H1 (cell line): ENCODE measurements around the gene SPTBN5. TPM values are rescaled to one million over a fixed set of nuclear protein-coding genes. Genes with fewer than 3 reads are reported as not detected.

ENCODE experiments used
- CTCF ChIA-PET: fragments of 300-600 bp; sonication (Branson Sonifier 250); formaldehyde crosslinking; loops from one replicate; lab custom pipeline; 2021; ENCODE audit not compliant: partially characterized antibody; lab: Charles Lee
- POLR2A ChIA-PET: fragments of 300-600 bp; sonication (Branson Sonifier 250); formaldehyde crosslinking; loops from one replicate; lab custom pipeline; 2021; ENCODE audit warnings: inconsistent platforms; ENCODE audit not compliant: partially characterized antibody; lab: Charles Lee
- DNase-seq, 2 experiments: peaks; one replicate each; pipeline versions ENCODE4 v3.0.0 to v3.0.0-alpha.2; 2010 to 2022; ENCODE audit warnings: low spot score in 2 of 2, low read depth in 1 of 2, mixed read lengths in 1 of 2
- FAIRE-seq: peaks from 2 replicates; lab custom pipeline; 2011; peaks lifted over from hg19 to GRCh38; lab: Jason Lieb, UNC
- H2AFZ ChIP-seq: 2 replicates; pipeline ENCODE4 v1.8.1; 2012; ENCODE audit warnings: low read length, inconsistent platforms
- H2AK5ac ChIP-seq: 2 replicates; pipeline ENCODE4 v1.6.1; 2013; ENCODE audit warnings: low read depth, low read length
- H2BK120ac ChIP-seq: replicated peaks from 2 replicates; pipeline ENCODE3; 2013; ENCODE audit warnings: low read depth, low read length, inconsistent platforms
- H2BK12ac ChIP-seq: 2 replicates; pipeline ENCODE4 v1.6.1; 2013; ENCODE audit warnings: low read depth, low read length
- H2BK15ac ChIP-seq: 2 replicates; pipeline ENCODE4 v1.6.1; 2013; ENCODE audit warnings: low read length
- H2BK20ac ChIP-seq: 2 replicates; pipeline ENCODE4 v1.6.1; 2013; ENCODE audit warnings: low read length
- H2BK5ac ChIP-seq: 2 replicates; pipeline ENCODE4 v1.6.1; 2013; ENCODE audit warnings: low read depth, low read length
- H3K14ac ChIP-seq: 2 replicates; pipeline ENCODE4 v1.6.1; 2013; ENCODE audit warnings: inconsistent platforms; ENCODE audit not compliant: insufficient read length
- H3K18ac ChIP-seq: 2 replicates; pipeline ENCODE4 v1.6.1; 2013; ENCODE audit warnings: low read length; ENCODE audit errors: extremely low read depth
- H3K23ac ChIP-seq: 2 replicates; pipeline ENCODE4 v1.6.1; 2013; ENCODE audit warnings: inconsistent platforms; ENCODE audit not compliant: insufficient read length
- H3K23me2 ChIP-seq: 2 replicates; pipeline ENCODE4 v1.6.1; 2013; ENCODE audit warnings: low read depth, low read length
- H3K27ac ChIP-seq: 2 replicates; pipeline ENCODE4 v1.6.1; 2011; ENCODE audit warnings: low read depth, low read length, inconsistent platforms
- H3K27me3 ChIP-seq, 4 experiments: replicated peaks in 1 of 4; 1 replicate in 1 of 4; 2 replicates in 3 of 4; pipeline versions ENCODE4 v1.6.1 to v1.8.1; 2011 to 2013; ENCODE audit warnings: low read length in 3 of 4, mild to moderate bottlenecking in 3 of 4, inconsistent platforms in 2 of 4, mixed read lengths in 2 of 4, moderate library complexity in 1 of 4; ENCODE audit not compliant: control insufficient read depth in 3 of 4, insufficient read depth in 3 of 4; ENCODE audit errors: extremely low read depth in 1 of 4
- H3K36me3 ChIP-seq, 4 experiments: 2 replicates each; pipeline versions ENCODE4 v1.6.1 to v1.8.1; 2011 to 2013; ENCODE audit warnings: mild to moderate bottlenecking in 4 of 4, low read length in 3 of 4, moderate library complexity in 2 of 4, control low read depth in 1 of 4, inconsistent platforms in 1 of 4; ENCODE audit not compliant: insufficient read depth in 4 of 4, control insufficient read depth in 2 of 4
- H3K4ac ChIP-seq: replicated peaks from 2 replicates; pipeline ENCODE3; 2013; ENCODE audit warnings: low read length, low read depth, mixed read lengths, inconsistent platforms; ENCODE audit not compliant: insufficient read length
- H3K4me1 ChIP-seq, 4 experiments: replicated peaks in 1 of 4; 1 replicate in 1 of 4; 2 replicates in 3 of 4; pipeline versions ENCODE4 v1.6.1 to v1.8.1; 2011 to 2013; ENCODE audit warnings: low read length in 3 of 4, inconsistent platforms in 2 of 4, mixed read lengths in 1 of 4; ENCODE audit not compliant: insufficient read depth in 4 of 4, control insufficient read depth in 3 of 4
- H3K4me2 ChIP-seq, 2 experiments: 2 replicates each; pipeline versions ENCODE4 v1.6.1 to v1.8.1; 2011 to 2013; ENCODE audit warnings: low read depth in 2 of 2, low read length in 2 of 2, control low read depth in 1 of 2, inconsistent platforms in 1 of 2, mild to moderate bottlenecking in 1 of 2; ENCODE audit not compliant: insufficient read depth in 1 of 2
- H3K4me3 ChIP-seq, 4 experiments: fragments of 200-600, 300-600 bp in 1 of 4; sonication (generic), shearing (Covaris generic), sonication (Bioruptor Twin) in 1 of 4; 2 replicates each; pipeline versions ENCODE4 v1.5.1 to v1.8.1; 2011 to 2016; ENCODE audit warnings: low read length in 4 of 4, low read depth in 3 of 4, control low read depth in 2 of 4, inconsistent platforms in 2 of 4, mild to moderate bottlenecking in 2 of 4, mixed read lengths in 1 of 4, moderate library complexity in 1 of 4; ENCODE audit not compliant: insufficient read depth in 2 of 4; ENCODE audit errors: extremely low read depth in 1 of 4
- H3K56ac ChIP-seq: replicated peaks from 2 replicates; pipeline ENCODE3; 2013; ENCODE audit warnings: low read depth, mild to moderate bottlenecking, mixed read lengths, low read length, inconsistent platforms; ENCODE audit not compliant: insufficient read length
- H3K79me1 ChIP-seq: 2 replicates; pipeline ENCODE4 v1.6.1; 2013; ENCODE audit warnings: low read depth, low read length, control low read depth
- H3K79me2 ChIP-seq, 2 experiments: 2 replicates each; pipeline versions ENCODE4 v1.6.1 to v1.8.1; 2012 to 2013; ENCODE audit warnings: low read length in 2 of 2, mild to moderate bottlenecking in 2 of 2, inconsistent platforms in 1 of 2; ENCODE audit not compliant: insufficient read depth in 2 of 2, control insufficient read depth in 1 of 2
- H3K9ac ChIP-seq, 4 experiments: replicated peaks in 1 of 4; 1 replicate in 1 of 4; 2 replicates in 3 of 4; pipeline versions ENCODE4 v1.6.1 to v1.8.1; 2011 to 2013; ENCODE audit warnings: low read depth in 3 of 4, low read length in 3 of 4, control low read depth in 2 of 4, mild to moderate bottlenecking in 2 of 4, moderate library complexity in 2 of 4, inconsistent platforms in 1 of 4; ENCODE audit errors: extremely low read depth in 1 of 4
- H3K9me3 ChIP-seq, 2 experiments: 2 replicates each; pipeline versions ENCODE4 v1.6.1 to v1.8.1; 2012 to 2013; ENCODE audit warnings: mild to moderate bottlenecking in 2 of 2, moderate library complexity in 2 of 2, control low read depth in 1 of 2, inconsistent platforms in 1 of 2, low read depth in 1 of 2, low read length in 1 of 2, mixed read lengths in 1 of 2; ENCODE audit not compliant: insufficient read depth in 2 of 2
- H4K20me1 ChIP-seq, 2 experiments: replicated peaks in 1 of 2; 2 replicates each; pipeline versions ENCODE3 to v1.8.1; 2011 to 2013; ENCODE audit warnings: inconsistent platforms in 2 of 2, low read length in 2 of 2, mild to moderate bottlenecking in 1 of 2; ENCODE audit not compliant: insufficient read depth in 2 of 2, control insufficient read depth in 1 of 2
- H4K5ac ChIP-seq: 2 replicates; pipeline ENCODE4 v1.6.1; 2013; ENCODE audit warnings: low read length, low read depth, mixed read lengths, inconsistent platforms; ENCODE audit not compliant: insufficient read length
- H4K8ac ChIP-seq: 2 replicates; pipeline ENCODE4 v1.8.0; 2013; ENCODE audit warnings: mild to moderate bottlenecking, moderate library complexity, low read length, inconsistent platforms; ENCODE audit not compliant: insufficient read depth; ENCODE audit errors: extremely low read depth
- H4K91ac ChIP-seq: replicated peaks from 2 replicates; pipeline ENCODE3; 2013; ENCODE audit warnings: low read length, mixed read lengths, inconsistent platforms; ENCODE audit not compliant: insufficient read length
- ASH2L ChIP-seq: fragments of 200-600, 300-600 bp; sonication (generic); IDR thresholded peaks from one replicate; pipeline ENCODE4 v1.7.1; 2017; ENCODE audit warnings: low read length
- CHD1 ChIP-seq: IDR thresholded peaks from 2 replicates; pipeline ENCODE4 v1.6.1; 2012; ENCODE audit warnings: low read depth, low read length, improper control_type of control experiment
- E2F6 ChIP-seq: IDR thresholded peaks from 2 replicates; pipeline ENCODE4 v1.6.1; 2012; ENCODE audit warnings: inconsistent platforms
- EP300 ChIP-seq, 2 experiments: IDR thresholded peaks; 1 replicate in 1 of 2; 2 replicates in 1 of 2; pipeline ENCODE4 v1.6.1; 2011 to 2012; ENCODE audit warnings: low read depth in 2 of 2, low read length in 2 of 2, mild to moderate bottlenecking in 2 of 2, borderline replicate concordance in 1 of 2, inconsistent platforms in 1 of 2, moderate library complexity in 1 of 2
- GTF2F1 ChIP-seq: IDR thresholded peaks from 2 replicates; pipeline ENCODE4 v1.6.1; 2012; ENCODE audit warnings: low read depth, low read length, improper control_type of control experiment, borderline replicate concordance
- KDM1A ChIP-seq: fragments of 200-600, 300-600 bp; sonication (generic); IDR thresholded peaks from 2 replicates; pipeline ENCODE4 v1.7.1; 2016; ENCODE audit warnings: mild to moderate bottlenecking, low read length, borderline replicate concordance
- NANOG ChIP-seq: IDR thresholded peaks from 2 replicates; pipeline ENCODE4 v1.6.1; 2011; ENCODE audit warnings: low read length, low read depth, mild to moderate bottlenecking, inconsistent platforms; ENCODE audit not compliant: insufficient read depth, poor library complexity, severe bottlenecking
- NRF1 ChIP-seq: IDR thresholded peaks from 2 replicates; pipeline ENCODE4 v1.6.1; 2011; ENCODE audit warnings: mild to moderate bottlenecking, low read depth, low read length, improper control_type of control experiment
- SAP30 ChIP-seq: fragments of 300-600 bp; sonication (generic); IDR thresholded peaks from 2 replicates; pipeline ENCODE4 v1.7.1; 2012; ENCODE audit warnings: low read length, moderate library complexity, mild to moderate bottlenecking, inconsistent platforms; ENCODE audit not compliant: insufficient read depth, insufficient replicate concordance
- SP4 ChIP-seq: IDR thresholded peaks from 2 replicates; pipeline ENCODE4 v1.6.1; 2012; ENCODE audit warnings: low read length, inconsistent platforms
- YY1 ChIP-seq: IDR thresholded peaks from 2 replicates; pipeline ENCODE4 v1.6.1; 2011; ENCODE audit warnings: low read depth, mild to moderate bottlenecking, low read length
- WGBS, 2 experiments: shearing (Covaris generic) in 1 of 2; methylation state at CpG; one replicate each; pipeline versions ENCODE4 v1.1.6 to v1.1.7; 2013 to 2015; ENCODE audit warnings: low lambda C conversion rate in 2 of 2, mixed read lengths in 2 of 2, inconsistent platforms in 1 of 2, low coverage in 1 of 2, missing lambda C conversion rate in 1 of 2; ENCODE audit not compliant: insufficient replicate concordance in 2 of 2, insufficient coverage in 1 of 2, insufficient read length in 1 of 2; ENCODE audit errors: extremely low coverage in 1 of 2, missing lambda C conversion rate in 1 of 2; 5-methylcytosine and 5-hydroxymethylcytosine counted together
- polyA plus RNA-seq, 7 experiments: library from polyadenylated mRNA; depleted of rRNA in 3 of 7; stranded (reverse) in 5 of 7; unstranded in 2 of 7; fragments of >200 nt in 5 of 7; fragments of 200-250 nt in 2 of 7; gene quantifications; 1 replicate in 5 of 7; 2 replicates in 1 of 7; 4 replicates in 1 of 7; pipeline versions ENCODE4 v1.2.1 to v1.2.3, GENCODE V29; 2011 to 2013; ENCODE audit warnings: missing spikeins in 2 of 7, mixed read lengths in 2 of 7
- total RNA-seq: library from RNA; stranded (reverse); fragmentation: NEBNext Ultra II Directional; extraction: Animal tissue kit (Norgen Biotek cat#: 25700); gene quantifications from 2 replicates; pipeline ENCODE4 v1.2.1, GENCODE V29; 2021

The SPTBN5 gene
- total and polyA plus RNA-seq, 2 of the 8 experiments (the other 6 are each of a cell fraction or from before 2014, with no cell fraction given), result 0.32 to 0.84 TPM

DNA sequence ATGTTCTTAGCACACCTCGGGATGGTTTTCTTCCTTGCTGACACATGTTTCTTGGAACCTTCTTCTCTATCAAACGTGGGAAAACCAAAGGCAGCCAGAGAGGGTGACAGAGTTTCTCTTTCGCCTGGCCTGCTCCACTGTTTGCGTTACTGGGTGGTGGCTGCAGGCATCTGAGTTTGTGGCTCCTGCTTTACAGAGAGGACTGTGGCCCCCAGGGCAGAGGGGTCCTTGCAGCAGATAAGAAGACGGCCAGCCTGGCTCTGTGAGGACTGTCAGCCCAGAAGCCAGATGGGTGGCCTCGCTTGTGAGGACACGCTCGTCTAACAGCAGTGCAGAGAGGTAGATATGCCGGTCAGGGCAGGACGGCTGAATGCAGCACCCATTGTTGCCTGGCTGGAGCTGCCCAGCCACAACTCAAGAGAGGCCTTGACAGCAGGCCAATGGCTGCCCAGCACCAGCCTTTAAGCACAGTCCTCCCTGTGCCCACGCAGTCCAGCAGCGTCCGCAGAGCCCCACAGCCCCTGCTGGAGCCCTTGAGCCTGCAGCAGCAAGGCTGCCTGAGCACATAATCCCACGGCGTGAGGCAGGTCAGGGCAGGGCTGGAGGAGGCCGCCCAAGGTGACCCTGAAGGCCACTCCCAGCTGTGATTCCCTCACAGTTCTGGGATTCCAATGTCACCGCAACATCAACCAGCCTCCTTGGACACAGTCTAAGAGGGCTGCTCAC lies 15.0 kb upstream of the SPTBN5 start:
- CTCF ChIA-PET, result interaction anchor here (0.5 to 11.0 kb wide), 8 partner anchors 8 to 1230 kb away, joined by 3 to 105 read pairs (median 4); partner anchors contain the start of gene MAPKBP1
- Histone ChIP-seq H3K9me3 (no peaks in the 10 kb centered on the region), H3K27me3 (no peaks in the 10 kb centered on the region; a peak in 1 of 7 replicates), H3K4me2 (no peak overlapping the region), H3K4me3 (no peak overlapping the region), H3K79me2 (no peaks in the 10 kb centered on the region), H2AFZ (no peak overlapping the region), H4K5ac (no peak overlapping the region), H2BK12ac (no peak overlapping the region), H3K36me3 (peaks cover 7 to 21% (median 17%) of the 10 kb centered on the region in 4 experiments; a peak in 7 of 8 replicates), H2BK20ac (no peak overlapping the region), H3K23me2 (no peaks in the 10 kb centered on the region), H2BK120ac (no peak overlapping the region), H3K4me1 (peaks cover 0 to 3% (median 2%) of the 10 kb centered on the region in 4 experiments; a peak in 1 of 7 replicates), H3K4ac (no peak overlapping the region), H4K91ac (no peak overlapping the region), H3K14ac (no peak overlapping the region), H3K79me1 (peaks cover 2% of the 10 kb centered on the region; the same call in 1 of the 2 replicates), H3K23ac (no peak overlapping the region), H3K18ac (no peak overlapping the region), H3K9ac (no peak overlapping the region), H3K56ac (no peak overlapping the region), H3K27ac (no peak overlapping the region; the same call in 1 of the 2 replicates), H2BK5ac (no peak overlapping the region), H4K20me1 (peaks cover 0 to 26% of the 10 kb centered on the region in 2 experiments), H4K8ac (no peak overlapping the region), H2BK15ac (no peak overlapping the region), H2AK5ac (no peak overlapping the region)
- 88% methylated on average over 17 of the region's 17 CpGs; no CpG with 5 or more reads in 1 of the 2 experiments for WGBS, 2 experiments
- FAIRE-seq, result no peak
- POLR2A ChIA-PET, result no interaction called here
- no peak for DNase-seq
- no peak for TF ChIP-seq E2F6
- no peak for TF ChIP-seq YY1
- TF ChIP-seq GTF2F1, result no peak
- no peak for TF ChIP-seq ASH2L
- TF ChIP-seq EP300 (IDR thresholded peaks at IDR 0.05; ENCODE audit: borderline replicate concordance in 1 of 2, low read depth in 2 of 2, low read length in 2 of 2), result no peak
- TF ChIP-seq KDM1A, result no peak
- TF ChIP-seq CHD1, result no peak
- no peak for TF ChIP-seq SP4
- no peak for TF ChIP-seq NRF1
- no peak for TF ChIP-seq NANOG
- no peak for TF ChIP-seq SAP30
